SK-N-SH treated with all-trans-retinoic acid at 6 μM for 48 hours (cell line): ENCODE measurements around the gene KL.

Experiments used
- ARNTL ChIP-seq: fragments of 450-650 bp; formaldehyde crosslinking; IDR thresholded peaks from 2 replicates; pipeline ENCODE4 v1.5.0; 2020; ENCODE audit warnings: low read depth, mild to moderate bottlenecking, moderate library complexity, borderline replicate concordance
- CREB5 ChIP-seq: fragments of 250-450 bp; sonication (Bioruptor Pico); IDR thresholded peaks from 2 replicates; pipeline ENCODE4 v1.5.1; 2020; ENCODE audit warnings: low read depth, mild to moderate bottlenecking, moderate library complexity
- ESRRG ChIP-seq: fragments of 250-450 bp; sonication (Bioruptor Pico); IDR thresholded peaks from 2 replicates; pipeline ENCODE4 v1.6.1; 2021; ENCODE audit warnings: mild to moderate bottlenecking
- GLIS3 ChIP-seq: fragments of 250-450 bp; sonication (Bioruptor Pico); IDR thresholded peaks from 2 replicates; pipeline ENCODE4 v1.5.0; 2020; ENCODE audit warnings: mild to moderate bottlenecking, moderate library complexity
- ISL1 ChIP-seq: fragments of 250-450 bp; sonication (Bioruptor Pico); IDR thresholded peaks from 2 replicates; pipeline ENCODE4 v2.1.2; 2022; ENCODE audit warnings: mild to moderate bottlenecking, moderate library complexity
- OSR1 ChIP-seq: fragments of 250-450 bp; sonication (Bioruptor Pico); IDR thresholded peaks from 2 replicates; pipeline ENCODE4 v1.8.0; 2022; ENCODE audit warnings: moderate library complexity, mild to moderate bottlenecking, inconsistent platforms
- PPARA ChIP-seq: fragments of 250-450 bp; sonication (Bioruptor Pico); IDR thresholded peaks from 2 replicates; pipeline ENCODE4 v1.5.0; 2020; ENCODE audit warnings: mild to moderate bottlenecking, borderline replicate concordance
- RARB ChIP-seq: fragments of 250-450 bp; sonication (Bioruptor Pico); IDR thresholded peaks from 2 replicates; pipeline ENCODE4 v1.8.0; 2021; ENCODE audit warnings: mild to moderate bottlenecking, moderate library complexity
- ZC3H10 ChIP-seq: fragments of 250-450 bp; sonication (Bioruptor Pico); IDR thresholded peaks from 2 replicates; pipeline ENCODE4 v1.5.1; 2021; ENCODE audit warnings: mild to moderate bottlenecking, moderate library complexity
- ZFP3 ChIP-seq: fragments of 250-450 bp; sonication (Bioruptor Pico); IDR thresholded peaks from 2 replicates; pipeline ENCODE4 v1.5.0; 2020; ENCODE audit warnings: mild to moderate bottlenecking, moderate library complexity
- ZFP30 ChIP-seq: fragments of 450-650 bp; formaldehyde crosslinking; IDR thresholded peaks from 2 replicates; pipeline ENCODE4 v1.5.0; 2022; ENCODE audit warnings: mild to moderate bottlenecking, moderate library complexity
- ZNF70 ChIP-seq: fragments of 450-650 bp; formaldehyde crosslinking; IDR thresholded peaks from 2 replicates; pipeline ENCODE4 v1.5.0; 2020; ENCODE audit warnings: mild to moderate bottlenecking, moderate library complexity
- TF ChIP-seq, protein P1 (sequence below): fragments of 250-450 bp; sonication (Bioruptor Pico); IDR thresholded peaks from 2 replicates; pipeline ENCODE4 v1.8.0; 2021; ENCODE audit warnings: low read depth, mild to moderate bottlenecking, moderate library complexity, borderline replicate concordance
- TF ChIP-seq, protein P2 (sequence below): fragments of 250-450 bp; sonication (Bioruptor Pico); IDR thresholded peaks from 2 replicates; pipeline ENCODE4 v1.8.0; 2020; ENCODE audit warnings: mild to moderate bottlenecking, moderate library complexity, borderline replicate concordance

DNA sequence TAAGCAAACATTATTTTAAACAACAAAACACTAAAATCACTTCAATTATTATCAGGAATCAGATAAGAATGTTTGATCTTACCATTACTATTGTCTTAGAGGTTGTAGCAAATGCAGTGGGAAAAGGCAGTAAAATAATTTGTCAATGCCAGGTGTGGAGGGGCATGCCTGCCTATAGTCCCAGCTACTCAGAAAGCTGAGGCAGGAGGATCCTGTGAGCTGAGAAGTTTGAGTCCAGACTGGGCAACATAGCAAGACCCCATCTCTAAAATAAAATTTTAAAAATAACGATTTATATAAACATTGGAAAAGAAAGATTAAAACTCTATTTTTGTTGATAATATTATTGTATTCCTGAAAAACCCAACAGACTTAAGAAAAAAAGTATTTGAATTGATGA lies 66.8 kb downstream of the KL start:
- TF ChIP-seq CREB5 (CRISPR knock-in tag) (no peak), PPARA (CRISPR knock-in tag) (no peak), GLIS3 (CRISPR knock-in tag) (no peak), ZNF70 (CRISPR knock-in tag) (no peak), ISL1 (no peak), ZFP30 (no peak), ESRRG (CRISPR knock-in tag) (no peak), ZFP3 (no peak), OSR1 (CRISPR knock-in tag) (no peak), ARNTL (CRISPR knock-in tag) (no peak), RARB (no peak), ZC3H10 (CRISPR knock-in tag) (no peak)
- TF ChIP-seq, protein P1, sequence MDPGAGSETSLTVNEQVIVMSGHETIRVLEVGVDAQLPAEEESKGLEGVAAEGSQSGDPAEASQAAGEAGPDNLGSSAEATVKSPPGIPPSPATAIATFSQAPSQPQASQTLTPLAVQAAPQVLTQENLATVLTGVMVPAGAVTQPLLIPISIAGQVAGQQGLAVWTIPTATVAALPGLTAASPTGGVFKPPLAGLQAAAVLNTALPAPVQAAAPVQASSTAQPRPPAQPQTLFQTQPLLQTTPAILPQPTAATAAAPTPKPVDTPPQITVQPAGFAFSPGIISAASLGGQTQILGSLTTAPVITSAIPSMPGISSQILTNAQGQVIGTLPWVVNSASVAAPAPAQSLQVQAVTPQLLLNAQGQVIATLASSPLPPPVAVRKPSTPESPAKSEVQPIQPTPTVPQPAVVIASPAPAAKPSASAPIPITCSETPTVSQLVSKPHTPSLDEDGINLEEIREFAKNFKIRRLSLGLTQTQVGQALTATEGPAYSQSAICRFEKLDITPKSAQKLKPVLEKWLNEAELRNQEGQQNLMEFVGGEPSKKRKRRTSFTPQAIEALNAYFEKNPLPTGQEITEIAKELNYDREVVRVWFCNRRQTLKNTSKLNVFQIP (CRISPR knock-in tag), result no peak
- TF ChIP-seq, protein P2, sequence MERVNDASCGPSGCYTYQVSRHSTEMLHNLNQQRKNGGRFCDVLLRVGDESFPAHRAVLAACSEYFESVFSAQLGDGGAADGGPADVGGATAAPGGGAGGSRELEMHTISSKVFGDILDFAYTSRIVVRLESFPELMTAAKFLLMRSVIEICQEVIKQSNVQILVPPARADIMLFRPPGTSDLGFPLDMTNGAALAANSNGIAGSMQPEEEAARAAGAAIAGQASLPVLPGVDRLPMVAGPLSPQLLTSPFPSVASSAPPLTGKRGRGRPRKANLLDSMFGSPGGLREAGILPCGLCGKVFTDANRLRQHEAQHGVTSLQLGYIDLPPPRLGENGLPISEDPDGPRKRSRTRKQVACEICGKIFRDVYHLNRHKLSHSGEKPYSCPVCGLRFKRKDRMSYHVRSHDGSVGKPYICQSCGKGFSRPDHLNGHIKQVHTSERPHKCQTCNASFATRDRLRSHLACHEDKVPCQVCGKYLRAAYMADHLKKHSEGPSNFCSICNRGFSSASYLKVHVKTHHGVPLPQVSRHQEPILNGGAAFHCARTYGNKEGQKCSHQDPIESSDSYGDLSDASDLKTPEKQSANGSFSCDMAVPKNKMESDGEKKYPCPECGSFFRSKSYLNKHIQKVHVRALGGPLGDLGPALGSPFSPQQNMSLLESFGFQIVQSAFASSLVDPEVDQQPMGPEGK (CRISPR knock-in tag), result no peak
